Hippocampal formation (tissue), 2 donors: ENCODE measurements around the gene ABHD18.

Source experiments
- DNase-seq, 2 donors: peaks; one replicate each; lab custom pipeline; 2025; lab: John Stamatoyannopoulos, UW

Gene ABHD18

DNA sequence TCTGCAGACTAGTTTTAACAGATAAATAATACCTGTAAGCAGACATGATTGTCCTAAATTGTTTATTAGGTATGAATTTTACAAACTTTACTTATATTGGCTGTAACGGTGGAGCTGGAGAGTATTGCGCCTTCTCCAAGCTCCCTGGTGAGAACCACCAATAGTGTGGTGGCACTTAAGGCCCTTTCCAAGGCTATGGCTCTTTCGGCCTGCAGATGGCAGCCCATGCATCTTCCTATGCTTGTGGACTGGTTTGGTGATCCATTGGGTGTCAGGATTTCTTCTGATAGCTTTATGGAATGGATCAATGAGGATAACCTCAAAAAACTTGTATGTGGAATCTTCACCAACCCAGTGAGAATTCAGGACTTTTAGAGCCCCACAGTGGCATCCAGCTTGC is 103.7 kb downstream of the ABHD18 start:
- DNase-seq: no peak

DNA sequence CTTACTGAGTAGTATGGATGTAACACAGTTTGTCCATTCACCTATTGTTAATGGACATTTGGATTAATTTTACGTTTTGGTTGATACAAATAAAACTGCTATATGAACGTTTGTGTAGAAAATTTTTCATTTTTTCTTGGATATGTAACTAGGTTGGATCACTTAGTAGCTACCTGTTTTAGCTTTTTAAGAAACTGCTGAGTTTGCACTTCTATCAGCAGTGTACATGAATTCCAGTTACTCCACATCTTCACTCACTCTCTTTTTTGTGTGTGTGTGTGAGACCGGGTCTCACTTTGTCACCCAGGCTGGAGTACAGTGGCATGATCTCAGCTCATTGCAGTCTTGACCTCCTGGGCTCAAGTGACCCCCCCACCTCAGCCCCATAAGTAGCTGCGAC is 111.3 kb downstream of the ABHD18 start:
- DNase-seq: no peak
